ENCODE measurements around the gene LASP1. TPM values are rescaled to one million over a fixed set of nuclear protein-coding genes. Genes with fewer than 3 reads are reported as not detected.

The LASP1 gene
- total and polyA plus RNA-seq, 2 of the 8 experiments (the other 6 are each of a cell fraction or from before 2014, with no cell fraction given), result 114 to 180 TPM

GRCh38 chr17:38920374-38921291, 50.8 kb downstream of the LASP1 start (continued):
- TF ChIP-seq HDAC6 (IDR thresholded peaks at IDR 0.05; ENCODE audit: low read depth, low read length) (no peak), TEAD4 (IDR thresholded peaks at IDR 0.05; ENCODE audit: low read depth, low read length) (no peak), ATF3 (IDR thresholded peaks at IDR 0.05; ENCODE audit: insufficient read depth, low read depth, low read length) (no peak), JUN (IDR thresholded peaks at IDR 0.05; ENCODE audit: low read depth, low read length) (no peak), TCF12 (IDR thresholded peaks at IDR 0.05; ENCODE audit: low read depth, low read length) (no peak), NANOG (IDR thresholded peaks at IDR 0.05; ENCODE audit: insufficient read depth, low read depth, low read length, poor library complexity, severe bottlenecking) (no peak), KDM1A (IDR thresholded peaks at IDR 0.05; ENCODE audit: borderline replicate concordance, low read length) (no peak), ATF2 (IDR thresholded peaks at IDR 0.05; ENCODE audit: low read length) (no peak)

Measured in H1 (cell line).